Measurements from ENCODE around the gene TFAP2B. TPM values are rescaled to one million over a fixed set of nuclear protein-coding genes. Genes with fewer than 3 reads are reported as not detected.

Gene TFAP2B
- total and polyA plus RNA-seq, 2 donors from 2014 or later, result 11.6 to 25.3 TPM

DNA sequence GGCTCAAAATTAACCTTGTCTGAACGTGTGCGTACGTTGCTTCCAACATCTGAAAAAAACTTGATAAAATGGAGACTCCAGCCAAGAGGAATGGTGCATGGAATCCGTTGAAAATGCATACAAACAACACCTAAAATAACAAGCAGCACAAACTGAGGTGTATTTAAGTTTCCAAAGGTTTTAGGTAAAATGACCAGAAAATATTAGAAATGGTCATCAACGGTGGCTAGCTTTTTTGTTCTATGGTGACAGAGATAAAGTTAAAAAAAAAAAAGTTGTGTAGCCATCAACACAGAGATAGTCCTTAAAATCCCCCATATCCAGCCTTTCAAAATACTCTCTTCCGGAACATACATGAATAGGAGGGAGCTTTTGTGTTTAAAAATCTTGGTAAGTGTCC, 651 bp upstream of the TFAP2B start:
- Histone ChIP-seq H3K27me3 (ENCODE audit: control insufficient read depth, insufficient read depth, low read length) (peaks cover 44% of the 10 kb centered on the region), H3K4me3 (ENCODE audit: low read length in 3 of 3) (no peak overlapping the region), H3K36me3 (ENCODE audit: control insufficient read depth in 2 of 3, insufficient read depth in 3 of 3, low read length in 3 of 3) (no peaks in the 10 kb centered on the region), H3K9ac (ENCODE audit: low read length in 3 of 3) (no peak overlapping the region), H3K4me1 (ENCODE audit: control insufficient read depth in 2 of 3, insufficient read depth in 2 of 3, low read depth in 1 of 3, low read length in 3 of 3) (peaks cover 0 to 3% (median 0%) of the 10 kb centered on the region in 3 donors), H3K27ac (ENCODE audit: low read depth in 2 of 2, low read length in 2 of 2) (no peak overlapping the region), H3K9me3 (ENCODE audit: control insufficient read depth in 2 of 3, insufficient read depth in 1 of 3, low read length in 3 of 3) (no peaks in the 10 kb centered on the region)
- intact Hi-C loops (cut with DNase I), result loop anchor here (10.0 kb wide), 1 partner anchor 1227 kb away; no protein-coding TSS in a partner anchor
- FAIRE-seq (no peak), DNase-seq (no peak)
- TF ChIP-seq, protein P1, sequence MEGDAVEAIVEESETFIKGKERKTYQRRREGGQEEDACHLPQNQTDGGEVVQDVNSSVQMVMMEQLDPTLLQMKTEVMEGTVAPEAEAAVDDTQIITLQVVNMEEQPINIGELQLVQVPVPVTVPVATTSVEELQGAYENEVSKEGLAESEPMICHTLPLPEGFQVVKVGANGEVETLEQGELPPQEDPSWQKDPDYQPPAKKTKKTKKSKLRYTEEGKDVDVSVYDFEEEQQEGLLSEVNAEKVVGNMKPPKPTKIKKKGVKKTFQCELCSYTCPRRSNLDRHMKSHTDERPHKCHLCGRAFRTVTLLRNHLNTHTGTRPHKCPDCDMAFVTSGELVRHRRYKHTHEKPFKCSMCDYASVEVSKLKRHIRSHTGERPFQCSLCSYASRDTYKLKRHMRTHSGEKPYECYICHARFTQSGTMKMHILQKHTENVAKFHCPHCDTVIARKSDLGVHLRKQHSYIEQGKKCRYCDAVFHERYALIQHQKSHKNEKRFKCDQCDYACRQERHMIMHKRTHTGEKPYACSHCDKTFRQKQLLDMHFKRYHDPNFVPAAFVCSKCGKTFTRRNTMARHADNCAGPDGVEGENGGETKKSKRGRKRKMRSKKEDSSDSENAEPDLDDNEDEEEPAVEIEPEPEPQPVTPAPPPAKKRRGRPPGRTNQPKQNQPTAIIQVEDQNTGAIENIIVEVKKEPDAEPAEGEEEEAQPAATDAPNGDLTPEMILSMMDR (IDR thresholded peaks at IDR 0.05; ENCODE audit: borderline replicate concordance, extremely low read depth, insufficient read depth), result no peak

DNA sequence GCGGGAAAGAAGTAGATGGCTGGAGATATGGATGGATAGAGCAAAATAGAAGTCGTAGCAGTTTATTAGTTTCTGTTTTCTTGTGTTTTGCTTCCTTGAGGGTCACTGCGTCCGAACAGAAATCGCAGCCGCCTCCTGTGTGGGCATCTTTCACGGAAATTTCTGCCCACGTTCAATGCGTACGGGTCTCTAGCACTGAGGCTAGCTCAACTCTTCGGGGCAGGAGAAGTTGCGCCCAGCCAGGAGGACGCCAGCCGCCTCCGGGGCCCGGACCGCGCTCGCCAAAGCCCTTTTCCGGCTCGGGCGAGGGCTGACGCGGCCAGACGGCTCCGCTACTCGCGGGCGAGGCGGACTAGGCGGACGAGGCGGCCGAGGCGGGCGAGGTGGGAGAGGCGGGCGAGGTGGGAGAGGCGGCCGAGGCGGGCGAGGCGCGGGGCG, 814 bp downstream of the TFAP2B start:
- peak overlapping the region; percentile 15 to 69 (median 24) for H3K4me3 ChIP-seq (ENCODE audit: low read length in 3 of 3)
- H3K9me3 ChIP-seq (ENCODE audit: control insufficient read depth in 2 of 3, insufficient read depth in 1 of 3, low read length in 3 of 3), result no peaks in the 10 kb centered on the region
- TF ChIP-seq, protein P1 (IDR thresholded peaks at IDR 0.05; ENCODE audit: borderline replicate concordance, extremely low read depth, insufficient read depth), result no peak
- no peak for FAIRE-seq
- peak in 4 of 5 donors; percentile 50 to 73 (median 61) for DNase-seq
- H3K36me3 ChIP-seq (ENCODE audit: control insufficient read depth in 2 of 3, insufficient read depth in 3 of 3, low read length in 3 of 3), result no peaks in the 10 kb centered on the region
- intact Hi-C loops (cut with DNase I), result loop anchor here (10.0 kb wide), 1 partner anchor 1225 kb away; no protein-coding TSS in a partner anchor
- peak overlapping the region in 1 of 3 donors; percentile 71 for H3K9ac ChIP-seq (ENCODE audit: low read length in 3 of 3)
- H3K27ac ChIP-seq (ENCODE audit: low read depth in 2 of 2, low read length in 2 of 2), result peak overlapping the region; percentile 83 to 89
- peaks cover 0 to 3% (median 0%) of the 10 kb centered on the region in 3 donors for H3K4me1 ChIP-seq (ENCODE audit: control insufficient read depth in 2 of 3, insufficient read depth in 2 of 3, low read depth in 1 of 3, low read length in 3 of 3)
- peaks cover 53% of the 10 kb centered on the region for H3K27me3 ChIP-seq (ENCODE audit: control insufficient read depth, insufficient read depth, low read length)

DNA sequence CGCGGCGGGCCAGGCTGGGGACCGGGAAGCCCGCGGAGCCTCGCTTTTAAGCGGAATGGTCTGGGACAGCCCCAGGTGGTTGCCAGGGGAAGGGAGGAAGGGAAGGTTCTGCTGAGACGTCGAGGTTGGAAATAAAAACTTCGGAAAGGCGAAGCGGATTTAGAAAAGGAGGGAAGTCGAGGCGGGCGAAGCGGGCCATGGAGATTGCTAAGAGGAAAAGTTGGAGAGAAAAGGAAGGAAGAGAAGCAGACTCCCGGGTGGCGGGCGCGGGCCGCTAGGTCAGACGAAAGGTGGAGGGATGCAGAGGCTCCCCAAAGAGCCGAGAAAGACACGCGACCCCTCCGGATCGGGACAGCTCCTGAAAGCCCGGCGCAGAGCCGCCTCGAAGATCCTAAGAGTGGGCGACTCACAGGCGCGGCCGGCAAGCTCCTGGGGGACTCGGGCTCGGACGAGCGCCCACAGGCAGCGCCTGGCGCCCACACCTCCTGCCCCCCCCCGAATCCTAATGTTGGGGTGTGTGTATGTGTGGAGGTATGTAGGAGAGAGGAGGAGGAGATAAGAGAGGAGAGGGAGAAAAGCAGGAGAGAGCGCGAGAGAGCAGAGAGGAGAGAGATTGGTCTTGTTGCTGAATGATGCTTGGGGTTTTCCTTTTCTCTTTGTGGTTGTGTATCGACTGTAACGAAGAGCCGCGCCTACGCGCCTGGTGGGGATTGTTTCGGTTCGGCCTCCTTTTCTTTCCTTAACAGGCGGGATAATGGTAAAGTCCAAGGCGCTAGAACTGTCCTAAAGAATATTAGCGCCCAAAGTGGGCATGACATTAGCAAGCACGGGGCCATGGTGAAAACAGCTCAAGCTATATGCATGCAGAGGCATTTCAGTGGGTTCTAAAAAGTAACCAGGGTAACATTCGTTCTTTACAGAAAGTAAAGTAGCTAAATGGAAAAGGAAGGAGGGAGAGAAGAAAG, 1.5 kb downstream of the TFAP2B start:
- peak overlapping the region; percentile 83 to 89 for H3K27ac ChIP-seq (ENCODE audit: low read depth in 2 of 2, low read length in 2 of 2)
- H3K9ac ChIP-seq (ENCODE audit: low read length in 3 of 3), result peak overlapping the region in 2 of 3 donors; percentile 19 to 79
- no peaks in the 10 kb centered on the region for H3K9me3 ChIP-seq (ENCODE audit: control insufficient read depth in 2 of 3, insufficient read depth in 1 of 3, low read length in 3 of 3)
- FAIRE-seq, result no peak
- TF ChIP-seq, protein P1 (IDR thresholded peaks at IDR 0.05; ENCODE audit: borderline replicate concordance, extremely low read depth, insufficient read depth), result no peak
- peak overlapping the region; percentile 24 to 69 (median 34) for H3K4me3 ChIP-seq (ENCODE audit: low read length in 3 of 3)
- peaks cover 60% of the 10 kb centered on the region for H3K27me3 ChIP-seq (ENCODE audit: control insufficient read depth, insufficient read depth, low read length)
- intact Hi-C loops (cut with DNase I), result loop anchor here (10.0 kb wide), 1 partner anchor 1225 kb away; no protein-coding TSS in a partner anchor
- H3K36me3 ChIP-seq (ENCODE audit: control insufficient read depth in 2 of 3, insufficient read depth in 3 of 3, low read length in 3 of 3), result no peaks in the 10 kb centered on the region
- peaks cover 0 to 3% (median 0%) of the 10 kb centered on the region in 3 donors for H3K4me1 ChIP-seq (ENCODE audit: control insufficient read depth in 2 of 3, insufficient read depth in 2 of 3, low read depth in 1 of 3, low read length in 3 of 3)
- peak in 2 of 5 donors; percentile 41 to 73 for DNase-seq
